ENCODE results near the gene MORC3. TPM values are rescaled to one million over a fixed set of nuclear protein-coding genes. Genes with fewer than 3 reads are reported as not detected.
A peak's percentile ranks its signal among the peaks of the same experiment; 100 is the strongest.

Gene MORC3
- total and polyA plus RNA-seq, 9 of the 15 experiments (the other 6 are each of a cell fraction or from before 2014, with no cell fraction given) = 12.7 to 53.7 (median 36.0) TPM

DNA sequence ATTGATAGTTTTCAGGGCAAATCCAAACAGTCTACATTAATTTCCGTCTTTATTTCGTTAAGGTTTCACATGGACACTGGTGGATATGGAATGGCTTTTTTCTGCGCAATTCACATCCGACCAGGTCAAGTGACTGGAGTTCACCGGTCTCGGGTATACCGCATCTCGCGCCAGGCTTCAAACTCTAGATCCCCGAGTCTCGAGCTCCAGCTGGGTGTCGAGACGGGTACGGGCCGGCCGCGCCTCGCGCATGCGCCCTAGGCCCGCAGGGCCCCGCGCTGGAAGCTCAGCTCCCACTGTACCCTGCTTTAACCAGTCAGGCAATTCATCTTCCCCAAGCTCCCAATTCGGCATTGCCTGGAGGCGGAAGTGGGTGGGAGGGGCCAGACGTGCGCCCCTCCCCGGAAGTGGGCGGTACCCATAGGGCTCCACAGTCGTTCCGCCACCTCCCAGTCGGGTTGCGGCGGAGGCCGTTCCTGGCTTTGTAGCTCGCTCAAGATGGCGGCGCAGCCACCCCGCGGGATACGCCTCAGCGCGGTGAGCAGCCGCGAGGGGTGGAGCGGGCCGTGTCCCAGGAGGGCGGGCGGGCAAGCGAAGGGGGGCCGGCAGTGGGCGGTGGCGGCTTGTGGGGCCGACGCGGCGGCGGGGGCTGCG lies at the start of gene MORC3 (continued):
- TF ChIP-seq MYC (IDR thresholded peaks at IDR 0.05; ENCODE audit: low read depth, low read length) = peak; percentile 74
- TF ChIP-seq MYC (CRISPR knock-in tag; IDR thresholded peaks at IDR 0.05; ENCODE audit: borderline replicate concordance, low read depth) = no peak
- TF ChIP-seq, protein P1, sequence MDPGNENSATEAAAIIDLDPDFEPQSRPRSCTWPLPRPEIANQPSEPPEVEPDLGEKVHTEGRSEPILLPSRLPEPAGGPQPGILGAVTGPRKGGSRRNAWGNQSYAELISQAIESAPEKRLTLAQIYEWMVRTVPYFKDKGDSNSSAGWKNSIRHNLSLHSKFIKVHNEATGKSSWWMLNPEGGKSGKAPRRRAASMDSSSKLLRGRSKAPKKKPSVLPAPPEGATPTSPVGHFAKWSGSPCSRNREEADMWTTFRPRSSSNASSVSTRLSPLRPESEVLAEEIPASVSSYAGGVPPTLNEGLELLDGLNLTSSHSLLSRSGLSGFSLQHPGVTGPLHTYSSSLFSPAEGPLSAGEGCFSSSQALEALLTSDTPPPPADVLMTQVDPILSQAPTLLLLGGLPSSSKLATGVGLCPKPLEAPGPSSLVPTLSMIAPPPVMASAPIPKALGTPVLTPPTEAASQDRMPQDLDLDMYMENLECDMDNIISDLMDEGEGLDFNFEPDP (CRISPR knock-in tag; IDR thresholded peaks at IDR 0.05) = no peak
- TF ChIP-seq ZNF24 (IDR thresholded peaks at IDR 0.05) = no peak
- TF ChIP-seq TSC22D4 (tag; IDR thresholded peaks at IDR 0.05) = no peak
- TF ChIP-seq FIP1L1 (IDR thresholded peaks at IDR 0.05; ENCODE audit: low read depth, low read length, poor library complexity, severe bottlenecking) = peak; percentile 85
- TF ChIP-seq RBM14 (IDR thresholded peaks at IDR 0.05; ENCODE audit: borderline replicate concordance, insufficient read depth, low read depth, low read length) = no peak
- no peak for TF ChIP-seq RBM34 (IDR thresholded peaks at IDR 0.05; ENCODE audit: borderline replicate concordance, insufficient read depth, low read length)
- no peak for TF ChIP-seq ZNF444 (CRISPR knock-in tag; IDR thresholded peaks at IDR 0.05)
- no peak for TF ChIP-seq MXI1 (IDR thresholded peaks at IDR 0.05; ENCODE audit: low read depth, low read length)
- 0 out of 4 replicates have a peak, but pooled peaks of 1 of the 2 experiments have one; percentile 18 for TF ChIP-seq SIX5 (IDR thresholded peaks at IDR 0.05; ENCODE audit: borderline replicate concordance in 1 of 2, insufficient read depth in 1 of 2, low read depth in 1 of 2, low read length in 2 of 2)
- TF ChIP-seq, protein P2, sequence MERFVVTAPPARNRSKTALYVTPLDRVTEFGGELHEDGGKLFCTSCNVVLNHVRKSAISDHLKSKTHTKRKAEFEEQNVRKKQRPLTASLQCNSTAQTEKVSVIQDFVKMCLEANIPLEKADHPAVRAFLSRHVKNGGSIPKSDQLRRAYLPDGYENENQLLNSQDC (CRISPR knock-in tag; IDR thresholded peaks at IDR 0.05) = 0 out of 2 replicates have a peak, but pooled peaks have one; percentile 49
- TF ChIP-seq, protein P3, sequence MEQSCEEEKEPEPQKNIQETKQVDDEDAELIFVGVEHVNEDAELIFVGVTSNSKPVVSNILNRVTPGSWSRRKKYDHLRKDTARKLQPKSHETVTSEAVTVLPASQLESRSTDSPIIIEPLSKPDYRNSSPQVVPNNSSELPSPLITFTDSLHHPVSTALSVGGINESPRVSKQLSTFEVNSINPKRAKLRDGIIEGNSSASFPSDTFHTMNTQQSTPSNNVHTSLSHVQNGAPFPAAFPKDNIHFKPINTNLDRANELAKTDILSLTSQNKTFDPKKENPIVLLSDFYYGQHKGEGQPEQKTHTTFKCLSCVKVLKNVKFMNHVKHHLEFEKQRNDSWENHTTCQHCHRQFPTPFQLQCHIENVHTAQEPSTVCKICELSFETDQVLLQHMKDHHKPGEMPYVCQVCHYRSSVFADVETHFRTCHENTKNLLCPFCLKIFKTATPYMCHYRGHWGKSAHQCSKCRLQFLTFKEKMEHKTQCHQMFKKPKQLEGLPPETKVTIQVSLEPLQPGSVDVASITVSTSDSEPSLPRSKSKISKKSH (CRISPR knock-in tag; IDR thresholded peaks at IDR 0.05) = no peak
- peak in 1 of 2 experiments; percentile 60; a peak in 2 of 4 replicates for TF ChIP-seq RCOR1 (IDR thresholded peaks at IDR 0.05; ENCODE audit: borderline replicate concordance in 1 of 2, low read depth in 2 of 2, low read length in 2 of 2)
- TF ChIP-seq, protein P4, sequence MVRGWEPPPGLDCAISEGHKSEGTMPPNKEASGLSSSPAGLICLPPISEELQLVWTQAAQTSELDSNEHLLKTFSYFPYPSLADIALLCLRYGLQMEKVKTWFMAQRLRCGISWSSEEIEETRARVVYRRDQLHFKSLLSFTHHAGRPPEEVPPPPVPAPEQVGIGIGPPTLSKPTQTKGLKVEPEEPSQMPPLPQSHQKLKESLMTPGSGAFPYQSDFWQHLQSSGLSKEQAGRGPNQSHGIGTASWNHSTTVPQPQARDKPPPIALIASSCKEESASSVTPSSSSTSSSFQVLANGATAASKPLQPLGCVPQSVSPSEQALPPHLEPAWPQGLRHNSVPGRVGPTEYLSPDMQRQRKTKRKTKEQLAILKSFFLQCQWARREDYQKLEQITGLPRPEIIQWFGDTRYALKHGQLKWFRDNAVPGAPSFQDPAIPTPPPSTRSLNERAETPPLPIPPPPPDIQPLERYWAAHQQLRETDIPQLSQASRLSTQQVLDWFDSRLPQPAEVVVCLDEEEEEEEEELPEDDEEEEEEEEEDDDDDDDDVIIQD (CRISPR knock-in tag; IDR thresholded peaks at IDR 0.05) = no peak
- TF ChIP-seq ESRRB (CRISPR knock-in tag; IDR thresholded peaks at IDR 0.05; ENCODE audit: borderline replicate concordance) = no peak
- TF ChIP-seq MAFK (IDR thresholded peaks at IDR 0.05; ENCODE audit: low read length) = 0 out of 2 replicates have a peak, but pooled peaks have one; percentile 9
- TF ChIP-seq, protein P5, sequence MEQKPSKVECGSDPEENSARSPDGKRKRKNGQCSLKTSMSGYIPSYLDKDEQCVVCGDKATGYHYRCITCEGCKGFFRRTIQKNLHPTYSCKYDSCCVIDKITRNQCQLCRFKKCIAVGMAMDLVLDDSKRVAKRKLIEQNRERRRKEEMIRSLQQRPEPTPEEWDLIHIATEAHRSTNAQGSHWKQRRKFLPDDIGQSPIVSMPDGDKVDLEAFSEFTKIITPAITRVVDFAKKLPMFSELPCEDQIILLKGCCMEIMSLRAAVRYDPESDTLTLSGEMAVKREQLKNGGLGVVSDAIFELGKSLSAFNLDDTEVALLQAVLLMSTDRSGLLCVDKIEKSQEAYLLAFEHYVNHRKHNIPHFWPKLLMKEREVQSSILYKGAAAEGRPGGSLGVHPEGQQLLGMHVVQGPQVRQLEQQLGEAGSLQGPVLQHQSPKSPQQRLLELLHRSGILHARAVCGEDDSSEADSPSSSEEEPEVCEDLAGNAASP (IDR thresholded peaks at IDR 0.05) = no peak
- TF ChIP-seq ZNF384 (IDR thresholded peaks at IDR 0.05; ENCODE audit: low read depth, low read length) = peak; percentile 1; the same call in 1 of the 2 replicates
- no peak; the same call in 1 of the 2 replicates for TF ChIP-seq NFE2 (IDR thresholded peaks at IDR 0.05; ENCODE audit: low read depth)
